Endometrial microvascular endothelial cells (primary cell): ENCODE results near the gene CCDC102A. TPM values are rescaled to one million over a fixed set of nuclear protein-coding genes. Genes with fewer than 3 reads are reported as not detected.

Experiments used
- in situ Hi-C: cut with HindIII; loops from 2 replicates; pipeline ENCODE4 v1.10.0; 2017; ENCODE audit warnings: low sequenced_read_pairs, low pct_unique_long_range_greater_than_20kb; ENCODE audit errors: inconsistent ontology term
- total RNA-seq: library from RNA; depleted of rRNA; stranded (reverse); fragments of >200 nt; gene quantifications from one replicate; pipeline ENCODE4 v1.2.3, GENCODE V29; 2015; ENCODE audit errors: inconsistent ontology term

The CCDC102A gene
- total RNA-seq, 1 donor from 2014 or later: 9.8 TPM

DNA sequence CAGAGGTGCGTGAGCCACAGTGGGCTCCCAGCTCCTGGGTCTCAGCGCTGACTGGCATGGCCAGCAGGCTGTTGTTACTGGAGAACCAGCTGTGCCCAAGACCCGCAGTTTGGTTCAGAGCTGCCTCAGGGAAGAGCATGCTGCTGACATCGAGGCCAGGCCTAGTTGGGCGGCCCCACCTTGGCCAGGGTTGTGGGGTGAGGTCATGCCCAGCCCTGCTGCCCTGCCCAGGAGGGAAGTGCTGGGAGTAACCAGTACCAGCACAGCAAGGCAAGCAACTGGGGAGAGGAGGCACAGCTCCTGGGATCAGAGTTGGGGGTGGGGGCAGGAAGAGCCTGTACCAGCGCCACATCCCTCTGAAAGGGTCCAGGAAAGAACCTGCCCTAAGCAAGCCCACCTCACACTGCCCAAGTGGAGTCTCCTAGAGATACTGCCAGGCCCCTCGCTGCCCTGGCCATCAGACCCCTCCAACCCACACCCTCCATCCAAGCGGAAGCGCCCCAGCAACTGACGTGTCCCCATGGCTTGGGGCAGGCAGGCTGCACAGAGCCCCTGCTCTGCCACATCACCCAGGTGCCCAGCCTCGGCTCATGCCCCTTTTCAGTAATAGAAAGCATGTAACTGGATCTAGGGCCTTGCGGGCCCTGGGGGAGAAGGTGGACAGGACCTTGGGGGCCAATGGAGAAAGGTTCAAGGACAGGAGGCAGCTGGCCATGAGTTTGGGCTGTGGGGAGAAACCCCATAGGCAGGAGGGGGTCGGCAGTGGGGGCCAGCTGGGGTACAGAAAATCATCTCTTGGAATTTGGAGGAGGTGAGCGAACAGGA is 51.1 kb downstream of the CCDC102A start:
- in situ Hi-C loops: no loop called here

DNA sequence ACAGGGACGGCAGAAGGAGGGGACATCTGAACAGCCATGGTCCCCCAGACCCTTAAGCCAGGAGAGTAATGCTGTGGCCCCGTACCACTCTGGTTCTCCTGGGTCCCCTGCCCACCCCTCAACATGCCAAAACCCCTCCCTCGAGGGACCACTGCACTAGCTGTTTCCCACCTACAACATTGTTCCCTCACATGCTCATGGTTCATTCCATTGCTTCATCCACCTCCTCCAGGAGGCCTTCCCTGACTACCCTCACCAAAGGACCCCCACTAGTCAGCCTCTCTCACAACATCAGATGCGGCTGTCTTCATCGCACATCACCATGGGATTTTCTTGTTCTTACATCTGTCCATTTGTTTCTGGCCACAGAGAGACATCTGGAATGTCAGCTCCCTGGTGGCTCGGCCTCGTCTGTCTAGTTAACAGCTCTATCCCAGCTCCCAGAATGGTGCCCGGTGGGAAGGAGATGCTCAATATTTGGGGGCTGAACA is 51.8 kb downstream of the CCDC102A start:
- in situ Hi-C loops: no loop called here

- in situ Hi-C loops: no loop called here
Observed at GRCh38 chr16:57483725-57484514, 52.5 kb downstream of the CCDC102A start.

DNA sequence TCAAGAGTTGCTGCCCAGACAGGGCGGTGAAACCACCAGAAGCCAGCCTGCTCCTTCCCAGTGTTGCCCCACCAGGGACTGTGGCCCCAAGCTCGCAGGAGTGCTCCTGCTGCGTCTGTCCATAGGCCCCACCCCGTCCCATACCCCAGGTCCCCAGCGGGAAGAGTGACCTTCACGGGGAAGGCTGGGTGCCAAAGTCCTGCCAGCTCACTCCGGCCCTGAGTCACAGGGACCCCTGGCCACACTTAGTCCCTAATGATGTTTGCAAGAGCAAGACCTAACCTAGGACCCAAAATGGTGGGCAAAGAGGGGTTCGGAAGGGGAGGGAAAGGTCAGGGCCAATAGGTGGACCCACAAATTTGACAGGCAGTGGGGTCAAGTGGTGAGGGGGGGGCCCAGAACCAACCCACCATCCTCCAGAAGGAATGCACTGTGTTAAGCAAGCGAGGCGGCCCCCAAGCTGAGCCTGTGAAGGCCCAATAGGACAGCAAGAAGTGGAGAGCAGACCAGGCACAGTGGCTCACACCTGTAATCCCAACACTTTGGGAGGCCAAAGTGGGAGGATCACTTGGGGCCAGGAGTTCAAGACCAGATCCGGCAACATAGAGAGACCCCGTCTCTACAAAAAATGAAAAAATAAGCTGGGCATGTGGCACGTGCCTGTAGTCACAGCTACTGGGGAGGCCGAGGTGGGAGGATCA is 53.4 kb downstream of the CCDC102A start:
- in situ Hi-C loops: no loop called here

DNA sequence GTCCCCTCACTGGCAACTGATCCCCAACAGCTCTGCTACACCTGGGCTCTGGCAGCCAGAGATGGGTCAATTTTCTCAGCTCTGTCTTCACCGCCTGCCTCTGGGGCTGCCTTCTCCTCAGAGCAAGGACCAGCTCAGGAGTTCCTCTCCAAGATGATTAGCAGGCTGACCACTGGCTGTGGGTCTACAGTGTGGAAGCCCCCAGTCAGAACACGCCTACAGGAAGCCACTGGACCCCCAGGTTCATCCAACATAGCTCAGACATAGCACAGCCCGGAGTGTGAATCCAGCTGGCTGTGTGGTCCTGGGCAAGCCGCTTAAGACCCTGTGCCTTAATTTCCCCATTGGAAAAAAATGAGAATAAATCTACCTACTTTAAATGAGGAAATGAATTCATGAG is 55.0 kb downstream of the CCDC102A start:
- in situ Hi-C loops: no loop called here

DNA sequence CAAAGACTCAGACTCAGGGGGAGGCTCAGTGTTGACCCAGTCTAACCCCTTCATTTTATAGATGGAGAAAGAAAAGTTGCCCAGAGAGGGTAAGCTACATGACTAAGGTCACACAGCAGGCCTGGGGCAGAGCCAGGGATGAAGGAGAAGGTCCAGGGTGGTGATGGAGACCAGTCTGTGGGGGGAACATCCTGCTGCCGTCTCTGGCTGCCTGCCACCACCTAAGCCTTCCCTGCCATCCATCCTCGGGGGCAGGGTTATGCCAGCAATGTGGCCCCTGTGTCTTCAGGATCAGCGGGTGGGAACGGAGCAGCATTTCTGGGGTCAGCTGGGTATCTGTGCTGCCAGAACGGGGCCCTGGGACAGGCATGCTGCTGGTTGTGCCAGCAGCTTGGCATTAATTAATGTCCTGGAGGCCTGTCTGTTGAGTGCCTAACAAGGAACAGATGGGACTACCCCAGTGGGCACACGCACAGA is 55.6 kb downstream of the CCDC102A start:
- in situ Hi-C loops: no loop called here

DNA sequence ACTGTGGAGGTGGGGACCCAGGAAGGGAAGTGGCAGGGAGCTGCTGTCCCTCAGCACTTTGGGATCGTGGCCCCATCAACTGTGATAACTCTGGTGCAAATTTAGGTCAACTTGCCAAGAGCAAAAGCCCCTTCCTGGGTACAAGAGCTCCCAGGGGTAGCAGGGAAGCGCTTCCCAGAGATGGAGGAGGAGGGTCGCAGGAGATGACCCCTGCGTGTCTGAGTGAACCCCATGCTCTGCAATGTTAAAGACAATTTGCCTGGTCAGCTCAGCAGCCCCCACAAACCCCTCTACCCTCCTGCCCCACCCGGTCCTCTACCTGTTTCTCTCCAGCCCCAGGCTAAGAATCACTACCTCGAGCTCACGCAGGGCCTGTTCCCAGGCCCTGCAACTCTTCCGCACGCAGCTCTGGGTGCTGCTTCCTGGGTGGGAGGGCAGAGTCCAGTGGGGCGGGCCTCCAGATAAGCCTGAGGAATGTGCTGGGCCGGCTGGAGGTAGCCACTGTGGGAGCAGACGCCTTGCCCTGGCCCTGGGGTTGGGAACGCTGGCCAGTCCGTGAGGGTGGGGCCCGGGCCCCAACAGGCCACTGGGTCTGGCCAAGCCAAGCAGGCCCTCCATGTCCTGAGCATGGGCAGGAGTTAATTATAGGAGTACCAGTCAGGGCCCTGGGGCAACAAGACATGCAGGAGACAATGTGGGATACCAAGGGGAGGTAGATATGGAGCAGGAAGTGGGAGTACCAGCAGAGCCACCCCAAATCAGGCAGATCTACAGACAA is 56.2 kb downstream of the CCDC102A start:
- in situ Hi-C loops: no loop called here

- in situ Hi-C loops: no loop called here
Observed at GRCh38 chr16:57479205-57479975, 57.0 kb downstream of the CCDC102A start.

- in situ Hi-C loops: no loop called here
Observed at GRCh38 chr16:57478396-57479204, 57.8 kb downstream of the CCDC102A start.

- in situ Hi-C loops: no loop called here
Observed at GRCh38 chr16:57477531-57478202, 58.7 kb downstream of the CCDC102A start.

DNA sequence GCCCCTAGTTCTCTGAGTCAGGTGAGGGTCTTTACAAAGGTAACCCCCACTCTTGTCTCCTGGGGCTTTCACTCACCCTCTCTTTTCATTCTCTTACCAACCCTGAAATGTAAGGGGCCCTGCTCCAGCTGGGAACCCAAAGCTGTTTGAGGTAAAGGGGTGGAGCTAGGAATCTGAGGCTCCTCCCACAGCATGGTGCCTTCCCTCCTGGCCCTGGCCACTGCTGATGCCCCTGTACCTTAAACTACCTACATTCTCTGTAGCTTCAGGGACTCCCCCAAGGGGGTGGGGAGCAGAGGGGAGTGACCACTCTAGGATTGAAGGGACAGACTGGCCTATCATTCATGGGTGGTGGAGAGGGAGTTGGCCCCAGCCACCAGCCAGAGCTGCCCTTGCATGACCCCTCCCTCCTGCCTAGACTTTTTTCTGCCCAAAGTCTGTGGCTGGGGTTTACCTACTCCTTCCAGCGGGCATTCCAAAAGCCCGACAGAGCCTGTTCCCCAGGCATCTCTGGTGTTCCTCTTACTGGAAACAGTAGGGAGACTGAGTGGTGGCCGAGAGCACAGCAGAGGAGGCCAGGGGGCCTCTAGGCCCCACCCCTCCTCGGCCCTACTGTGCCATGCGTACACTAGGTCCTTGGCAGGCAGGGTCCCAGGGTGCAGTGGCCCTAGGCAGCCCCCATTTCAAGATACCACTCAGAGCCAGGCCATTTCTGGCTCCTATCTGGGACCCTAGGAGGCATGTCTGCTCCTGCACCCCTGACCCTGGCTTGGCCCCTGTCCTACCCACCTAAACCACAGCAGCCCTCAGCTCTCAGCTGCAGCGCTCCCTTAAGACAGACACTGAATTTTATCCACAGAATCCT is 59.6 kb downstream of the CCDC102A start:
- in situ Hi-C loops: no loop called here

DNA sequence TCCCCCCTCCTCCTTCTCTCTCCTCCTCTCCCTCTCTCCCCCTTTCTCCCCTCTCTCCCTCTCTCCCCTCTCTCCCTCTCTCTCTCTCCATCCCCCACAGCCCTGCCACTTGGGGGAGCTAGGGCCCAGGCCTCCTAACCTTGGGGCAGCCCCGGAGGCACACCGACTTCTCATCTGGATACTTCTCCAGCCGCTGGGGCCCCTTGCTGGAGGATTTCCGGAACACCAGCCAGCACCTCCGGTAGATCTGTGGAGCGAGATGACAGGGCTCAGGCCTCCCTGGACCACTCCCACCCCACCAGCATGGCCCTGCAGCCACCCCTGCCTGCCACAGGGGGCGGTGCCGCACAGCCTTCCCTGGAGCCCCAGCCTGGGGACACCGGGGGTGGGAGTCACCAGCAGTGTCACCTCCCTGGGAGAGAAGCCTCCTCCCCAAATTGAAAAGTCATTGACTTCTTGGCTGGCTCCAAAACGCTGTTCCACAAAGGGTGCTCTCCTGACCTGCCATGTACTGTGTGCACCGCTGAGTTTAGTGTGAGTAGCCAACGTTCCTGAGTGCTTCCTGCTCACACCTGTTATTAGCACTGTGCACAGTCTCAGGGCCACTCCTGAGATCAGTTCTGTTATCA is 60.5 kb downstream of the CCDC102A start:
- in situ Hi-C loops: no loop called here

- in situ Hi-C loops: no loop called here
Observed at GRCh38 chr16:57474671-57475661, 61.4 kb downstream of the CCDC102A start.

DNA sequence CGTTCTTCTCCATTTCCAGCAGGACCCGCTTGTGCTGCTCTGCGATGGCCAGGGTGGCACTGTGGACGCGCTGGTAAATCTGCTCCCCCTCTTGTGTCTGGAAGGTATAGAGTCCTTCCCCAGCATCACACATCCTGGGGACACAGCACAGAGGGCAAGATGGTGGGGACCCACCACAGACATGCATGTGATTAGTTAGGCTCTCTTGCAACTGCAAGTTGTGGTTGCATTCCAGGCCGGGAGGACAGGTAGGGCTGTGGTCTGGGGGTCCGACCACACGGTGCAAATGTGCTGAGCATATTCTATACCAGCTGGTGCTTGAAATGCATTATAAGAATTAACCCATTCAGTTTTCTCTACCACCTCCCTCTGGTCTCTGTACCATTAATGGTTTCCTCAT is 62.5 kb downstream of the CCDC102A start:
- in situ Hi-C loops: no loop called here
